Coronary artery (tissue), 2 donors: ENCODE results near the gene MTUS2.

ENCODE experiments used
- DNase-seq: peaks from one replicate; pipeline ENCODE4 v3.0.0-alpha.2; 2017; ENCODE audit warnings: low spot score
- H3K27ac ChIP-seq, 2 donors: fragments of 200-600 bp; sonication (generic); one replicate each; pipeline ENCODE4 v1.5.1; 2016 to 2019
- H3K4me3 ChIP-seq: fragments of 200-600 bp; sonication (generic); 2 replicates; pipeline ENCODE4 v1.5.1; 2016; ENCODE audit warnings: mild to moderate bottlenecking, moderate library complexity
- TF ChIP-seq, protein P1 (sequence below): fragments of 200-600 bp; sonication (generic); IDR thresholded peaks from one replicate; pipeline ENCODE4 v1.5.1; 2019; ENCODE audit warnings: antibody characterized with exemption

The MTUS2 gene

DNA sequence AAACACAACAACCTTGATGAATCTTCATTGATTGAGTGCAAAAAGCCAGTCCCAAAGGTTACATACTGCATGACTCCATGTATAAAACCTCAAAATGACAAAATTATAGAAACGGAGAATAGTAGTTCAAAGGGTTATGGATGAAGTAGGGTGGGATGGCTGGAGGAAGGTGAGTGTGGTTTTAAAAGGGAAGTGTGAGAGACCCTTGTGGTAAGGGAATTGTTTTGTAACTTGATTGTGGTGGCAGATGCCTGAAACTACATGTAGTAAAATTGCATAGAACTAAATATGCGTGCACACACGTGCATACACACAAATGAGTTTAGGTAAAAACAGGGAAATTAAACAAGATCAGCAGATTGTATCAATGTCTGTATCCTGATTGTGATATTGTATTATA lies 340.7 kb downstream of the MTUS2 start:
- Histone ChIP-seq H3K4me3 (no peak overlapping the region), H3K27ac (no peak overlapping the region)
- TF ChIP-seq, protein P1, sequence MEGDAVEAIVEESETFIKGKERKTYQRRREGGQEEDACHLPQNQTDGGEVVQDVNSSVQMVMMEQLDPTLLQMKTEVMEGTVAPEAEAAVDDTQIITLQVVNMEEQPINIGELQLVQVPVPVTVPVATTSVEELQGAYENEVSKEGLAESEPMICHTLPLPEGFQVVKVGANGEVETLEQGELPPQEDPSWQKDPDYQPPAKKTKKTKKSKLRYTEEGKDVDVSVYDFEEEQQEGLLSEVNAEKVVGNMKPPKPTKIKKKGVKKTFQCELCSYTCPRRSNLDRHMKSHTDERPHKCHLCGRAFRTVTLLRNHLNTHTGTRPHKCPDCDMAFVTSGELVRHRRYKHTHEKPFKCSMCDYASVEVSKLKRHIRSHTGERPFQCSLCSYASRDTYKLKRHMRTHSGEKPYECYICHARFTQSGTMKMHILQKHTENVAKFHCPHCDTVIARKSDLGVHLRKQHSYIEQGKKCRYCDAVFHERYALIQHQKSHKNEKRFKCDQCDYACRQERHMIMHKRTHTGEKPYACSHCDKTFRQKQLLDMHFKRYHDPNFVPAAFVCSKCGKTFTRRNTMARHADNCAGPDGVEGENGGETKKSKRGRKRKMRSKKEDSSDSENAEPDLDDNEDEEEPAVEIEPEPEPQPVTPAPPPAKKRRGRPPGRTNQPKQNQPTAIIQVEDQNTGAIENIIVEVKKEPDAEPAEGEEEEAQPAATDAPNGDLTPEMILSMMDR: no peak
- DNase-seq: no peak

- H3K4me3 ChIP-seq: no peak overlapping the region
- no peak overlapping the region for H3K27ac ChIP-seq
- DNase-seq: no peak
- TF ChIP-seq, protein P1: no peak
These were observed 341.5 kb downstream of the MTUS2 start for GRCh38 chr13:29161676-29162075.

DNA sequence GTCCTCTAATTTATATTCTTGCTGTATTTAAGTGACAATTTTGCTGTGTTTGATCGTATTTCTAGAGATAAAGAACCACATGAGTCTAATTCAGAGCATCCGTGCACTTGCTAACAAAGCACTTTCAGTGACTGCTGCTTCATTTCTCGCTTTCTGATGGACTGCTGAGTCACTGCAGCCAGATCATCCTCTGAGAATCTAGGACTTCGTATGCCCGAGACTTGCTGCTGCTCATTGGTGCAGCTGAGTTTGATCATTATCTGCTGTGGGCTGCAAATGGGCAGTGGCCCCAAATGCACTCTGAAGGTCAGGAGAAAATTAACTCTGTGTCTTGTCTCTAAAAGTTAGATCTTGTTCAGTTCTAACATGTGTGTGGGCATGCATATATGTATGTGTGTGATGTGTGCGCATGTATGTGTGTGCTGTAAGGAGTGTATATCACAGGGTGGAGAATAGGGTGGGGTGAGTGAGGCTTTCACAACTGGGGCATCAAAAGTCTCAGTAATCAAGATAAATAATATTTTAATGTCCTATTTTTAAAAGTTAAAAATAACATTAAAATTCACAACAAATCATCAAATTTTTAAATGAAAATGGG lies 342.6 kb downstream of the MTUS2 start:
- Histone ChIP-seq H3K27ac (no peak overlapping the region), H3K4me3 (no peak overlapping the region)
- TF ChIP-seq, protein P1: no peak
- no peak for DNase-seq

DNA sequence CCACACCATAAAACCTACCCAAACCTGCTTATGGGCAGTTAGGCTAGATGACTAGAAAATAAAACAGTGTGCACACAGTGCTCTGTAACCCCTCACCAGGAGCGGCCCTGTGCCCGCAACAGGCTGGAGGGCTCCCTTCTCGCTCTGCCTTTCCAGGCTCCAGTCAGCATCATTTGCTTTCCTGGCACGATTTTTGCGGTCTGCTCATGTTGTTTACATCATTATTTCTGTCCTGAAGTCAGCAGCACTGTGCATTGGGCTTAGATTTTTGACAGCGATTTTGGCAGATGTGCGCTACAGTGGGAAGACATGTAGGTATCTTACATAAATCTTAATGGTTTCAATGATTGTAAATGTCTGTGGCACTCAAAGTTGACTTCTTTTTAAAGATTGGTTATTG lies 344.0 kb downstream of the MTUS2 start:
- no peak overlapping the region for H3K27ac ChIP-seq
- no peak for DNase-seq
- TF ChIP-seq, protein P1: no peak
- H3K4me3 ChIP-seq: no peak overlapping the region

DNA sequence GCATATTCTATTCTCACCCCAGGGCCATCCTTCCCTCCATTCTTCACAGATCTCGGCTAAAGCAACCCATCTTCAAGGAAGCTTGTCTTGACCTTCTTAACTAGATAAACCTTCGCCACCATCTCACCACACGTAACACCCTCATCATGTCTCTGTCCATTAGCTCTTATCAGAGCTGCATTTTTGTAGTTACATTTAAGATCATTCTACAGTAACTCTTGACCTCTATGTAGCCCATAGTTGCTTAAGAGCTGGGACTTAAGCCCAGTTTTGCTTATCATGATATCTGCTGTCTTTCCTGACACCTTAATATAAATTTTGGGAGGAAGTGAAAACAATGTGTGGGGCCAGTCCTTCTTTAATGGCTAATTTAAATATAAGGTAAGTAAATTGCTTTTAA lies 345.1 kb downstream of the MTUS2 start:
- DNase-seq: no peak
- Histone ChIP-seq H3K4me3 (no peak overlapping the region), H3K27ac (no peak overlapping the region)
- TF ChIP-seq, protein P1: no peak

DNA sequence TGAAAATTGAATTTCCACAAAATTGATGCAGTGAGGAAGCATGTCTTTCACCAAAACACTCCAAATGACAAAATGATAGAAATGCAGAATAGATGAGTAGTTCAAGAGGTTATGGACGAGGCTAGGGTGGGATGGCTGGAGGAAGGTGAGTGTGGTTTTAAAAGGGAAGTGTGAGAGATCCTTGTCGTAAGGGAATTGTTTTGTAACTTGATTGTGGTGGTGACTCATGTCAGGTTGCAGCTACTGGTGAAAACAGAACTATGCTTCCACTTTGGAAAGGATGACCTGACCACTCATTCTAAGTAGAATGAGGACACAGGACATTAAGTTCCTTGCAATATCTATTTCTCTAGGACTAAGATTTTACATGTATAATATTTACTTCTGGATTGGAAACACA lies 345.7 kb downstream of the MTUS2 start:
- no peak overlapping the region for H3K4me3 ChIP-seq
- TF ChIP-seq, protein P1: no peak
- DNase-seq: no peak
- H3K27ac ChIP-seq: no peak overlapping the region

DNA sequence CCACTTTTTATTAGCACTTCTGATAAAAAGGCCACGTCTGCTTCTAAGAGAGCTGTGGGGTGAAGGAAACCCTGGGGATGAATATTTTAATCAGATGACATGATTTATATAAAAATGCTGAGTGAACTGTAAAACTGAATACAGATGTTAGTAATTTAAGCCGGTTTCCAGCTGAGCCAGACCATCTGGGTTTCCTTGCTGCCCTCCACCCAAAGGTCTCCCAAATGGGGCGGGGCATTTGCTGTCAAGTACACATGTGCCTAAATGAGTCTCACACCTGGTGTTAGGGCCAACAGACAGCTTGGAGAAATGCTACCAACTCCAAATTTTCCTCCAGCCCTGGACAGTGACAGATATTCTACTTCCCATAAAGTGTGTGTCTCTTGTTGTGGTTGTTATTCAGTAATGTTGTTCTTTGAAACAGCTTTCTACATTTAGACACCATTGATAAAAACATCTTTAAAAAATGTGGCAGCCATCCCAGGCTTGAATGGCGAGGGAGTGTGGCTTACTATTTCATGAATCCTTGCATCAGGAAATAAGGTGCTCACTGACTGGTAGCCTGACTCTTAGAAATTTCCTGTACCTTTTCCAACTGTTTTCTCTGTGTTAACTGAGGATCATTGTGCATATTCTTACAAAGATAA lies 350.4 kb downstream of the MTUS2 start:
- DNase-seq: no peak
- Histone ChIP-seq H3K27ac (no peak overlapping the region), H3K4me3 (no peak overlapping the region)
- TF ChIP-seq, protein P1: no peak
